B cell (primary cell): ENCODE results near the gene GDF7.

Source experiments
- EZH2 ChIP-seq: IDR thresholded peaks from 2 replicates; pipeline ENCODE4 v1.6.1; 2012; ENCODE audit warnings: borderline replicate concordance, low read depth, mild to moderate bottlenecking, moderate library complexity, low read length; ENCODE audit not compliant: insufficient read depth, poor library complexity, severe bottlenecking
- TF ChIP-seq, protein P1 (sequence below): fragments of 200-600 bp; IDR thresholded peaks from one replicate; pipeline ENCODE4 v1.8.0; 2022; ENCODE audit warnings: antibody characterized with exemption, mild to moderate bottlenecking

DNA sequence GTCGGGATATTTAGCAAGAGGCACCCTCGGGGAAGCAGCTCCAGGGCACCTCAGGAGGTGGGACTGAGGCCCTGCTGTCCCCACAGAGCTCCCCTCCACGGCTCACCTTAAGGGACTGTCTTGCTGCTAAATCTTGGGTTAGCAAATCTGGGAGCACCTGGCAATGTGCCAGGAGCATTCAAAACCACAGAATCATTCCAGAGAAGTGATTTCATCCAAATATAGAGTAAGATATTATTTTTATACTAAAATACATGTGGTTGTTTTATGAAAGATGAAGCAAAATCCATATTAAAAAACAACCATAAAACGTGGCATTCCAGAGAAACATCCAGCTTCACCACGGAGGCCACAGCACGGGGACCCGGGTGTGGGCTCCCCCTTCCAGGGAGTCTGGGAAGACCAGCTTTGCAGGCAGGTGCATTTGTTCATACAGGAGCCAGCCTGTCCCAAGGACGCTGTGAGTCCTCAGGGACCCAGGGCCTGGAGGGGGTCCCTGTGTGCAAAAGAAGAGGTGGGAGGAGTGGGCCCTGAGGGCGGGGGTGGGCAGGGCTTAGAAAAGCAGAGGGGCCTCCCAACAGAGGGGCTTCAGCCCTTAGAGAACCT is 32.3 kb upstream of the GDF7 start:
- TF ChIP-seq, protein P1, sequence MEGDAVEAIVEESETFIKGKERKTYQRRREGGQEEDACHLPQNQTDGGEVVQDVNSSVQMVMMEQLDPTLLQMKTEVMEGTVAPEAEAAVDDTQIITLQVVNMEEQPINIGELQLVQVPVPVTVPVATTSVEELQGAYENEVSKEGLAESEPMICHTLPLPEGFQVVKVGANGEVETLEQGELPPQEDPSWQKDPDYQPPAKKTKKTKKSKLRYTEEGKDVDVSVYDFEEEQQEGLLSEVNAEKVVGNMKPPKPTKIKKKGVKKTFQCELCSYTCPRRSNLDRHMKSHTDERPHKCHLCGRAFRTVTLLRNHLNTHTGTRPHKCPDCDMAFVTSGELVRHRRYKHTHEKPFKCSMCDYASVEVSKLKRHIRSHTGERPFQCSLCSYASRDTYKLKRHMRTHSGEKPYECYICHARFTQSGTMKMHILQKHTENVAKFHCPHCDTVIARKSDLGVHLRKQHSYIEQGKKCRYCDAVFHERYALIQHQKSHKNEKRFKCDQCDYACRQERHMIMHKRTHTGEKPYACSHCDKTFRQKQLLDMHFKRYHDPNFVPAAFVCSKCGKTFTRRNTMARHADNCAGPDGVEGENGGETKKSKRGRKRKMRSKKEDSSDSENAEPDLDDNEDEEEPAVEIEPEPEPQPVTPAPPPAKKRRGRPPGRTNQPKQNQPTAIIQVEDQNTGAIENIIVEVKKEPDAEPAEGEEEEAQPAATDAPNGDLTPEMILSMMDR, result no peak
- TF ChIP-seq EZH2, result no peak
